KMS-11 (cell line): ENCODE results near the gene UBN1.

ENCODE experiments used
- H2AFZ ChIP-seq: fragments of 200-600 bp; sonication (generic); 2 replicates; pipeline ENCODE4 v1.6.1; 2016; ENCODE audit warnings: antibody characterized with exemption, mixed run types, low read depth
- H3K27ac ChIP-seq: fragments of 200-600 bp; sonication (generic); 2 replicates; pipeline ENCODE4 v1.6.1; 2016; ENCODE audit warnings: mild to moderate bottlenecking, mixed run types
- H3K27me3 ChIP-seq: fragments of 200-600 bp; sonication (generic); 2 replicates; pipeline ENCODE4 v1.6.1; 2017; ENCODE audit warnings: mild to moderate bottlenecking, low read depth, mixed run types, moderate library complexity; ENCODE audit not compliant: insufficient read depth
- H3K36me3 ChIP-seq: fragments of 200-600 bp; sonication (generic); 2 replicates; pipeline ENCODE4 v1.6.1; 2017; ENCODE audit warnings: mild to moderate bottlenecking, mixed run types; ENCODE audit not compliant: insufficient read depth
- H3K4me1 ChIP-seq: fragments of 200-600 bp; sonication (generic); 2 replicates; pipeline ENCODE4 v1.6.1; 2016; ENCODE audit warnings: mild to moderate bottlenecking, low read depth, mixed run types; ENCODE audit not compliant: poor library complexity, severe bottlenecking
- H3K4me2 ChIP-seq: fragments of 200-600 bp; sonication (generic); 2 replicates; pipeline ENCODE4 v1.7.0; 2016; ENCODE audit warnings: mild to moderate bottlenecking, mixed run types
- H3K4me3 ChIP-seq: fragments of 200-600 bp; sonication (generic); IDR thresholded peaks from 2 replicates; pipeline ENCODE4 v1.6.1; 2017; ENCODE audit warnings: low read depth, low read length, mixed read lengths; ENCODE audit not compliant: insufficient read depth
- H3K79me2 ChIP-seq: fragments of 200-600 bp; sonication (generic); 2 replicates; pipeline ENCODE4 v1.6.1; 2016; ENCODE audit warnings: low read depth, mixed run types; ENCODE audit not compliant: insufficient read depth
- H3K9ac ChIP-seq: fragments of 200-600 bp; sonication (generic); 2 replicates; pipeline ENCODE4 v1.6.1; 2016; ENCODE audit warnings: mild to moderate bottlenecking, mixed run types
- H4K20me1 ChIP-seq: fragments of 200-600 bp; sonication (generic); 2 replicates; pipeline ENCODE4 v1.6.1; 2016; ENCODE audit warnings: mild to moderate bottlenecking, mixed run types; ENCODE audit not compliant: insufficient read depth
- TF ChIP-seq, protein P1 (sequence below): fragments of 200-600 bp; sonication (generic); conservative IDR thresholded peaks from 2 replicates; pipeline ENCODE4 v1.6.1; 2017; ENCODE audit warnings: low read depth, mild to moderate bottlenecking, antibody characterized with exemption, low read length, moderate library complexity, mixed read lengths

The UBN1 gene

GRCh38 chr16:4868026-4868425, 20.7 kb downstream of the UBN1 start:
- H3K4me1 ChIP-seq, result no peaks in the 10 kb centered on the region
- H3K9ac ChIP-seq, result no peak overlapping the region
- no peaks in the 10 kb centered on the region; the same call in 1 of the 2 replicates for H4K20me1 ChIP-seq
- H2AFZ ChIP-seq, result no peak overlapping the region
- H3K36me3 ChIP-seq, result peaks cover 10% of the 10 kb centered on the region; the same call in 1 of the 2 replicates
- TF ChIP-seq, protein P1, sequence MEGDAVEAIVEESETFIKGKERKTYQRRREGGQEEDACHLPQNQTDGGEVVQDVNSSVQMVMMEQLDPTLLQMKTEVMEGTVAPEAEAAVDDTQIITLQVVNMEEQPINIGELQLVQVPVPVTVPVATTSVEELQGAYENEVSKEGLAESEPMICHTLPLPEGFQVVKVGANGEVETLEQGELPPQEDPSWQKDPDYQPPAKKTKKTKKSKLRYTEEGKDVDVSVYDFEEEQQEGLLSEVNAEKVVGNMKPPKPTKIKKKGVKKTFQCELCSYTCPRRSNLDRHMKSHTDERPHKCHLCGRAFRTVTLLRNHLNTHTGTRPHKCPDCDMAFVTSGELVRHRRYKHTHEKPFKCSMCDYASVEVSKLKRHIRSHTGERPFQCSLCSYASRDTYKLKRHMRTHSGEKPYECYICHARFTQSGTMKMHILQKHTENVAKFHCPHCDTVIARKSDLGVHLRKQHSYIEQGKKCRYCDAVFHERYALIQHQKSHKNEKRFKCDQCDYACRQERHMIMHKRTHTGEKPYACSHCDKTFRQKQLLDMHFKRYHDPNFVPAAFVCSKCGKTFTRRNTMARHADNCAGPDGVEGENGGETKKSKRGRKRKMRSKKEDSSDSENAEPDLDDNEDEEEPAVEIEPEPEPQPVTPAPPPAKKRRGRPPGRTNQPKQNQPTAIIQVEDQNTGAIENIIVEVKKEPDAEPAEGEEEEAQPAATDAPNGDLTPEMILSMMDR, result no peak
- no peak overlapping the region for H3K4me3 ChIP-seq
- H3K27ac ChIP-seq, result no peak overlapping the region
- H3K27me3 ChIP-seq, result no peaks in the 10 kb centered on the region
- H3K79me2 ChIP-seq, result peaks cover 24% of the 10 kb centered on the region; the same call in 1 of the 2 replicates
- H3K4me2 ChIP-seq, result no peak overlapping the region

GRCh38 chr16:4868535-4868934, 21.3 kb downstream of the UBN1 start:
- no peak overlapping the region for H3K4me2 ChIP-seq
- H3K27ac ChIP-seq, result no peak overlapping the region
- no peak overlapping the region for H3K9ac ChIP-seq
- no peaks in the 10 kb centered on the region; the same call in 1 of the 2 replicates for H4K20me1 ChIP-seq
- no peaks in the 10 kb centered on the region for H3K27me3 ChIP-seq
- H3K4me3 ChIP-seq, result no peak overlapping the region
- H3K36me3 ChIP-seq, result peaks cover 10% of the 10 kb centered on the region; the same call in 1 of the 2 replicates
- peaks cover 19% of the 10 kb centered on the region; the same call in 1 of the 2 replicates for H3K79me2 ChIP-seq
- TF ChIP-seq, protein P1, result no peak
- no peaks in the 10 kb centered on the region for H3K4me1 ChIP-seq
- no peak overlapping the region for H2AFZ ChIP-seq

DNA sequence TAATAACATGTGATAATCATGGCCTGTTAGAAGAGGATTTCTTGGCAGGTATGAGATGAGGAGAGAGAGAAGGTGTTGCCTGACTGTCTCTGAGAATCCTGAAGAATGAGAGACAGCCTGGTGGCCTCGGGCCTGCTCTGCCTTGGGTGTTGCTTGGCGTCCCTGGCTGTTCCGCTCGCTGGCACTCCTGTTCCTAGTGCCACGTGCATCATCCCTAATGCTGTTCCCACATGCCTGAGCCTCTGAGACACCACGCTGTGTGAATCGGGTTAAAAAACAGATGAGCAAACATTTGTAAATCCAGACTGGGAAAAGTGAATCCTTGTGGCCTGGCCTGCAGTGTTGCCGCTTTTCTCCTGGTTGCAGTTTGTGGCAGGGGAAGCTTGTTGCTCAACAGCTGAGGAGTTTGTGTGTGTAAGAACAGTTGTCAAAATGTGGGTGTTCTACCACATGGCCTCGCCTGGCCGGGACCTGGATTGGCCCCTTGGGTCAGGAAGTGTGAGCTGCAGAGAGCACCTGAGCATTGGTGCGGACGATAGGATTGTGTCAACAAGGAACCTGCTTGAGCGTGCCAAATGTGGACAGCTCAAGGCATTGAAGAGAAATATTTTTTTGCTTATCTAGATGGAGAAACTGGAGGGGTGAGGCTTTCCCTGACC, 22.0 kb downstream of the UBN1 start:
- H3K27ac ChIP-seq, result no peak overlapping the region
- peaks cover 12% of the 10 kb centered on the region; the same call in 1 of the 2 replicates for H3K79me2 ChIP-seq
- no peaks in the 10 kb centered on the region for H3K4me1 ChIP-seq
- H4K20me1 ChIP-seq, result no peaks in the 10 kb centered on the region; the same call in 1 of the 2 replicates
- TF ChIP-seq, protein P1, result no peak
- peaks cover 10% of the 10 kb centered on the region; the same call in 1 of the 2 replicates for H3K36me3 ChIP-seq
- no peak overlapping the region for H3K4me3 ChIP-seq
- no peaks in the 10 kb centered on the region for H3K27me3 ChIP-seq
- H2AFZ ChIP-seq, result no peak overlapping the region
- H3K4me2 ChIP-seq, result no peak overlapping the region
- no peak overlapping the region for H3K9ac ChIP-seq

DNA sequence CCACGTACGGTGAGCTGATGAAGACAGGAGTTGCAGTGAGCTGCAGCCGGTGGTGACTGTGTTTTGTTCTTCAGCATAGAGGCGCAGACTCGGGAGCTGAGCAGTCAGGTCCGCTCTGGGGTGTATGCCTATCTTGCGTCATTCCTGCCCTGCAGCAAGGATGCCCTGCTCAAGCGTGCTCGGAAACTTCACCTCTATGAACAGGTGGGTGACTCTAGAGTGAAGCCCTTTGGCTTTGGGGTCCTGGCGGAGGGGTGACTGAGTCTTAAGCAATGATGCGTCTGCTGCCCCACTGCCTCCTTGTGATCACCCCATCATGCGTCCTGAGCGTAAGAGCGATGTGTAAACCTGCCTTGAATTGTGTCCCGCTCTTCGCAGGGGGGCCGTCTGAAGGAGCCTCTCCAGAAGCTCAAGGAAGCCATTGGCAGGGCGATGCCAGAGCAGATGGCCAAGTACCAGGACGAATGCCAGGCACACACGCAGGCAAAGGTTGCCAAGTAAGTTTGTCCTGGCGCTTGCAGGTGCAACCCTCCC, 22.9 kb downstream of the UBN1 start:
- Histone ChIP-seq H2AFZ (no peak overlapping the region), H3K4me1 (no peaks in the 10 kb centered on the region), H3K79me2 (peaks cover 9% of the 10 kb centered on the region; the same call in 1 of the 2 replicates), H3K36me3 (peaks cover 10% of the 10 kb centered on the region; the same call in 1 of the 2 replicates), H4K20me1 (no peaks in the 10 kb centered on the region; the same call in 1 of the 2 replicates), H3K27ac (no peak overlapping the region), H3K4me3 (no peak overlapping the region), H3K4me2 (no peak overlapping the region), H3K27me3 (no peaks in the 10 kb centered on the region), H3K9ac (no peak overlapping the region)
- TF ChIP-seq, protein P1, result no peak
